Kidney epithelial cell (primary cell): ENCODE results near the gene DNAH12. TPM values are rescaled to one million over a fixed set of nuclear protein-coding genes. Genes with fewer than 3 reads are reported as not detected.
"Not testable (repeated sequence)": the region's sequence is repeated elsewhere in the genome, so short reads cannot be mapped to it uniquely, and the experiment has no call there.

ENCODE experiments used
- DNase-seq: peaks from one replicate; pipeline ENCODE4 v3.0.0-alpha.2; 2010; ENCODE audit warnings: low read depth
- H3K27me3 ChIP-seq: 2 replicates; pipeline ENCODE4 v1.6.0; 2011; ENCODE audit warnings: low read length; ENCODE audit not compliant: control insufficient read depth, insufficient read depth
- H3K36me3 ChIP-seq: 2 replicates; pipeline ENCODE4 v1.5.1; 2011; ENCODE audit warnings: low read length; ENCODE audit not compliant: control insufficient read depth, insufficient read depth
- H3K4me3 ChIP-seq: 2 replicates; pipeline ENCODE4 v1.5.1; 2011; ENCODE audit warnings: low read depth, mild to moderate bottlenecking, control low read depth, low read length
- CTCF ChIP-seq: IDR thresholded peaks from 2 replicates; pipeline ENCODE4 v1.5.1; 2011; ENCODE audit warnings: mild to moderate bottlenecking, moderate library complexity, low read length, control low read depth, inconsistent platforms; ENCODE audit not compliant: insufficient read depth, poor library complexity, severe bottlenecking
- total RNA-seq: library from RNA; depleted of rRNA; stranded (reverse); fragments of >200 nt; gene quantifications from 2 replicates; pipeline ENCODE4 v1.2.3, GENCODE V29; 2015

Gene DNAH12
- total RNA-seq, 1 donor from 2014 or later = not detected

GRCh38 chr3:57314204-57314603 is 229.9 kb downstream of the DNAH12 start:
- DNase-seq = no peak
- H3K27me3 ChIP-seq = no peaks in the 10 kb centered on the region
- no peak for TF ChIP-seq CTCF
- no peaks in the 10 kb centered on the region for H3K36me3 ChIP-seq
- H3K4me3 ChIP-seq = no peak overlapping the region

GRCh38 chr3:57309769-57310360 is 234.3 kb downstream of the DNAH12 start:
- DNase-seq = no peak
- H3K27me3 ChIP-seq = no peaks in the 10 kb centered on the region
- no peak overlapping the region for H3K4me3 ChIP-seq
- H3K36me3 ChIP-seq = no peaks in the 10 kb centered on the region
- no peak for TF ChIP-seq CTCF

GRCh38 chr3:57303520-57303919 is 240.6 kb downstream of the DNAH12 start:
- not testable (repeated sequence) for H3K36me3 ChIP-seq, H3K4me3 ChIP-seq, H3K27me3 ChIP-seq, DNase-seq

- peak; percentile 59 for DNase-seq
- no peak overlapping the region for H3K4me3 ChIP-seq
These were observed 246.1 kb downstream of the DNAH12 start for GRCh38 chr3:57298041-57298440.

GRCh38 chr3:57292897-57293526 is 251.1 kb downstream of the DNAH12 start:
- Histone ChIP-seq H3K4me3 (no peak overlapping the region), H3K36me3 (no peaks in the 10 kb centered on the region), H3K27me3 (no peaks in the 10 kb centered on the region)
- no peak for TF ChIP-seq CTCF
- DNase-seq = no peak

More at GRCh38 chr3:57298041-57298440, 246.1 kb downstream of the DNAH12 start:
- Histone ChIP-seq H3K27me3 (no peaks in the 10 kb centered on the region), H3K36me3 (no peaks in the 10 kb centered on the region)
- peak; percentile 21 for TF ChIP-seq CTCF

GRCh38 chr3:57292159-57292896 is 251.8 kb downstream of the DNAH12 start, which contains the start of gene ASB14:
TSS of gene ASB14 (minus strand) at chr3:57292685. CDS start at chr3:57292033, 652 bp downstream.
- H3K36me3 ChIP-seq = no peaks in the 10 kb centered on the region
- no peaks in the 10 kb centered on the region for H3K27me3 ChIP-seq
- no peak within 1 kb of the TSS for H3K4me3 ChIP-seq
- TF ChIP-seq CTCF = no peak
- DNase-seq = no peak
